Renal pelvis (tissue), 4 donors: ENCODE results near the gene NRG2. TPM values are rescaled to one million over a fixed set of nuclear protein-coding genes. Genes with fewer than 3 reads are reported as not detected.

Source experiments
- DNase-seq: peaks from one replicate; pipeline ENCODE4 v3.0.0-alpha.2; 2013
- polyA plus RNA-seq, 3 donors: library from polyadenylated mRNA; unstranded; fragments of 120-200 nt; gene quantifications; one replicate each; pipeline ENCODE4 v1.2.1, GENCODE V29; 2013; ENCODE audit not compliant: insufficient read length in 3 of 3

Gene NRG2
- polyA plus RNA-seq, 3 donors = 1.1 to 1.8 (median 1.8) TPM

DNA sequence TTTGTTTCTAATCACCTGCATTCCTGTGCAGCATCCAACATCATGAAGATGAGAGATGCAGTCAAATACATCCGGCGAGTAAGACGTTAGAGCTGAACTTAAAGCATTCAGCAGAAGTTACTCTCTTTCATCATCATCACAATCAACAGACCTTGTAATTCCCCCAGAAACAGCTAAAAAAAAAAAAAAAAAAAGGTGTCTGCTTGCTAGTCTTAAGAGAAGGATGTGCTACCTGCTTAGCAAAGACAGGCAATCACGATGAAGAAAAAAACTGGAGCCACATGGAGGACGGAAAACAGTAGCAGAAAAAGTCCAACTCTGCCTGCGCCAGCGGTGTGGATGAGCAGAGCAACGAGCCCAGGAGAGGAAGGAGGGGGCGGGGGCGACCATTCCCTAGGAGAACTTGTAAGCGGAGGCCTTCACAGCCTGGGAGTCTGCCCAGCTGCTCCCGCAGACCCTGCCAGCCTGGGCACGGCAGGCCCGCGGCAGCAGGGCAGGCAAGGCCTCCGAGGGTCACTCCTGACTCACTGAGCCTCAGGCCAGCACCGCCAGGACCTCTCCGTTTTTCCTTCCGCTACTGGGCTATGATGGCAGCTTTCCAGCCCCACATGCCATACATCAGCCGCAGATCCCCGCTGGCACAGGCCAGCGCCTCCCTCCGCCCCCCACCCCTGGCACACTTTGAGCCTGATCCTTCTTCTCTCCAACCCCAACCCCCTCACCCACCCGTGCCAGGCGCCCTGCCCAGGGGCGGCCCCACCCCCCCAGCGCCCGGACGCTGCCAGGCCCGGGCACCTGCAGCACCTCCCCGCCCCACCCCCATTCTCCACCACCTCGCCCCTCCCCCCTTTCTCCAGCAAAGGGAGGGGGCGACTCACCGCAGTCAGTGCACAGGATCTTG, 1.4 kb downstream of the NRG2 start:
- DNase-seq = no peak

DNA sequence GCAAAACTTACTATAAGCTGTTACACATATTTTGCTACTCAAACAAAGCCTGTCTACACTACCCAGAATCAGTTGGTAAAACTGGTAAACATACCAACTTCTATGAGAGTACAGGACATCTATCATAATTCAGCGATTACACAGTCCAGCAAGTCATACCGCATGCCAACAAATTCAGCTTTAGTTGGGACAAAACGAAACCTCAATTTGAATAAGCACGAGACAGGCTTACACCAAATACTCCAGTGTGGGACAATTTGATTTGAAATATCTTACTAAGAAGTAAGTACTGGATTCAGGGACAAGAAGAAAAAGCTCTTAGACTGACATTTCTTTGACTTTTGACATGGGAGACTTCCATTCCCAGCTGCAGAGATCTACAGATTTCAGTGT, 2.0 kb downstream of the NRG2 start:
- no peak for DNase-seq

DNA sequence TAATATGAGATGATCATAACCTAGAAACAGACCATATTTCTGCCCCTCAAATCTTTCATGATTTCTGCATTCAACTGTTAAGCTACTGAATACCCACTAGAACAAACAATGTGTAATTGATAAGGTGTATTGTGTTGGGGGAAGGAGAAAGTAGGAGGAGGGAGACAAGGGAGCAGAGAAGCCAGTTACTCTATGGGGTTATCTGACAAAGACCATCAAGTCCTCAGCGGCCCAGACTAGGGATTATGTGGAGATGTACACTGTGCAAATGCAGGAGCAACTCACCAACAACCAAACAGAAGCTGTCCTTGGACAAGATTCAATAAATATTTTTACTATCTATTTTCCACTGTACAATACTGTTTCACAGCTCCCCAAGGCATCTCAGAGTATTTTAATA, 2.7 kb downstream of the NRG2 start:
- no peak for DNase-seq

DNA sequence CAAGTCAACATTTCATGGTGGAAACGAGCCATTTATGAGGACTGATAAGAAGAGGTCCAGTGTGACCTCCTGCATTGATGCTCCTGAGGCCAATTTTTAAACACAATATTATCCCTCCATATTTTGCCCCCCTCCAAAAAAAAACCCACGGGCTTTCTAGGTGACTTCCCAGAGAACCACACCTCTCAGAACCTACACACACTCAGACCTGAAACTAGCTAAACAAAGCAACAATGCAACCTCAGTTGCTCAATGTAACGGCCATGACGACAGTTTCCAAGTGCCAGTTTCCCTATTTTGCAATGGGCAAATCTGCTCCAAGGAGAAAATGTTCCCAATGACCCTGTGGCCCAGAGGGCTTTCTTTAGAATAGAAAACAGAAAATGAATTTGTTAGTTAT, 3.5 kb downstream of the NRG2 start:
- no peak for DNase-seq

DNA sequence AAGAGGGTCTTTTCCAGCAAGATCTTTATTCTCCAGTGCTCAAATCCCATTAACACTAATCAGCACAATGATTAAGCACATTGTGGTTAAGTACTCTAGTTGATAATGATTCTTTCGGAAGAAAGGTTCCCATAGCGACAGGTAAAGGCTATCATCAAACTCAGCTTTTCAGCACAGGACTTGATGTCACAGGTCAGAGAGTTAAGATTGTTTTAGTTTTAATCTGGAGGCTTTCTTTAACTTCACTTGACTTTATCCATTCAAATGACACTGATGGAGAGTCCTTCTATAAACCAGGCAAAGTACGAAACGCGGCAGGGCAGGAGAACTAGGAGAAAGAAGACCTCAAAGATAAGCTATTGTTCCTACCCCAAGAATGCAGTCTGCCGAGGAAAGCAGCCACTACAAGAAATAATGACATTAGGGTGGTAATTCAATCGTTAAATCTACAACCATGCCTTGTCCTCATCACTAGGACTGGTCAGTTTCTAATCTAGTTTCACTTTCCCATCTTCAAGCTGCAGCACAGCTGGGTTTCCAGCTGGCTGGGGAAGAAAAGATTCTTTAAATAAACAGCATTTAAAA, 4.6 kb downstream of the NRG2 start:
- DNase-seq = no peak

DNA sequence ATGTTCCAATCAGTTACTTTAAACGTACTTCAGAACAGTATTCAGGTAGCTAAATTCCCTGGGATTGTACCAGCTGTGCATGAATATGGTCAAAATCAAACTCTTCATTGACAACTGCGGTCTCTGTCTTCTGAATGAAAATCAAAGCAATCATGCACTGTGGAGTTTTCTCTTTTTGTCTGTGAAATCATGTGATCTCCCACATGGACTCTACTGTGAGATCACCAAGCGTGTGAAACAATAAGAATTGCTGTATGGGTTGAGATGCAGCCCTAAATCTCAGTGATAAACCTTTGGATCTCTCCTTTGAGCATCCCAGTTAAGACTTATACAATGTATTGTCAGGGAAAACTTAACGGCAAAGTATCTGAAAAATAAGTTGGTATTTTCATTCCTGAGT, 6.1 kb downstream of the NRG2 start:
- no peak for DNase-seq

DNA sequence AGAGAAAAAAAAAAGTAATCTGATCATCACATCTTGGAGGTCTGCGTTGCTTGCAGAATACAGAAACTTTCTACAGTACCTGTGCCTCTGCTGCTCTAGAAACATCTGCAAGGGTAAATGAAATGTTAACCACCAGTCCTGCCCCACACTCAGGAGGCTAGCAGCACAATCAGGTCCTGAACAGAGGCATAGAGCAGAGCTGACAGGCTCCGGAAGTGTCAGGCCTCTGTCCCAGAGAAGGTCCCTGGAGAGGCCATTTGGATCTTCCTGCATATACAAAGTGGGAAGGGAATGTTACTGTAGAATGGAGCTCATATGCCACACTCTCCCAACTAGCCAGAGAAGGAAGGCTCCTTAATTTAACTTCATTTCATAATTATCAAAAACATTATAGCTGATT, 7.2 kb downstream of the NRG2 start:
- no peak for DNase-seq

DNA sequence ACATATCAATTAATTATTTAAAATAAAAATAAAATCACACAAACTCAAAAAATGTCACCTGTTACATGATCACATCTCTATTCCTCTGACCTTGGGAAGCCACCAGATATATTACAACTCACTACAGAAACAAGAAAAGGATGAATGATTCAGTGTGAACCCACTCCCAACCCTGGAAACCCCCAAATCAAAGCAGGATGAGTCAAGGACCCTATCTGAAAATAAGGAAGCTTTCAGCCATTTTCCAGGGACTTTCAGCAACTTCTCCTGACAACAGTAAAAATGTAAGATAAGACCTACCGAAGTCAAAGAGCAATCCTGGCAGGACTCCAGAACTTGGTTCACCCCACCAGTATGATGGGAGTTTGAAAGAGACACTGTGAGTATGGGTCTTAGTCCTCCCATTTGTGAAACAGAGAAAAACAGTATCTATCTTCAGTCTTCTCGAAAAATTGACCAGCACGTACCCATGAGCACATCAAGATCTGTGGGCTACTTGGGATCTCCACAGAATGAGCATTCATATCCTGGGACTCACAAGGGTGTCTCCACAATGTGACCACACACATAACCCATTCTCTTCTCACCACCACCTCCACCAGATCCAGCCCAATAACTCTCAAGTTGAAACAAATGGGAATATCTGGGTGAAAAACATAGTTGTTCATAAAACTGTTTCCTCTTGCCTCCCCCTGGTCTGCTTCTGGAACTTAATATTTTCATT, 9.9 kb downstream of the NRG2 start:
- no peak for DNase-seq

DNA sequence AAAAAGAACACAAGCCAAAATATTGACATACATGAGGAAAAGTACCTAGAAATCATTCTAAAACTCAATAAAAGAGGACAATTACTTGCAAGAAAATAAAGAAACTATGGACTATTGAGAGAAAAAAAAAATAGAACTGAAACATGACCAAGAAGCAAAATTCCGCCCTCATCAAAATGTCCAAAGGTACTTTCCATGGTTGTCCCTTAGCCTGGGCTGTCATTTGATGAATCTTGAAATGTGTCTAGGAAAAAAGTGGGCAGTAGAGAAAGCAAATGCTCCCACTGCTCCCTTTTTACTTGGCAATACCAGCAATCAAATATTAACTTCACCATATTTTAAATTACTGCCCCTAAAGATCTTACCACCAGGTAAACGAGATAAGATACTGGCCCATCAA, 10.8 kb downstream of the NRG2 start:
- DNase-seq = no peak

DNA sequence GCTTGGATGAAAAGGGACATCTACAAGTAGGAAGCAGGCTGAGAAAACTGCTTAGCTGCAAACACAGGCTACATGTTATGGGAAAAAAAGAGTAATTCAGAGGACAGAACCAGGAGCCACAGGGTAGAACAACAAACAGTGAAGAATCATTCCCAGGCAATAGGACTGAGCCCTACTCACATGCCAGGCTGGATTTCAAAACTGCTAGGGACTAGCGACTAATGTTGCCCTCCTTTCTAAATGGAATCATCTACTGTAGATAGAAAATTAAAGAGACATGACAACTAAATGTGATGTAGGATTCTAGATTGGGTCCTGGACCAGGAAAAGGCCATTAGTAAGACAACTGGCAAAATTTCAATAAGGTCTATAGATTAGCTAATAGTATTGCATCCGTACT, 15.3 kb downstream of the NRG2 start:
- DNase-seq = no peak

DNA sequence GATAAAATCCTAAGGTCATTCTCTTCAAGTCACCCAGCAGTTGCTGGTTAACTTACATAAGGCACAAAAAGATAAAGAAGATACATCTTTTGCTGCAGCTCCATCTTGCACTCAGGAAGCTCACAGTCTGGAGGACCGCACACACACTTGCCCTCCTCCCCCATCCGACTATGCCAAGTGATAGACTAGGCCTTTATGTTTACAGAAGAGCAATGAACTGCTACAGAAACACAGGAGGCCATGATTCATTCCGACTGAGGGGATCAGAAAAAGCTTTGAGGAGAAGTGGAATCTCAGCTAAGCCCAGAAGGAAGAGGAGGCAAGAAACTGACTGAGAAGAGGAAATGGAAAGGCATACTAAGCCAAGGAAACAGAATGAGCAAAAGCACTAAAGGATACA, 17.4 kb downstream of the NRG2 start:
- no peak for DNase-seq

DNA sequence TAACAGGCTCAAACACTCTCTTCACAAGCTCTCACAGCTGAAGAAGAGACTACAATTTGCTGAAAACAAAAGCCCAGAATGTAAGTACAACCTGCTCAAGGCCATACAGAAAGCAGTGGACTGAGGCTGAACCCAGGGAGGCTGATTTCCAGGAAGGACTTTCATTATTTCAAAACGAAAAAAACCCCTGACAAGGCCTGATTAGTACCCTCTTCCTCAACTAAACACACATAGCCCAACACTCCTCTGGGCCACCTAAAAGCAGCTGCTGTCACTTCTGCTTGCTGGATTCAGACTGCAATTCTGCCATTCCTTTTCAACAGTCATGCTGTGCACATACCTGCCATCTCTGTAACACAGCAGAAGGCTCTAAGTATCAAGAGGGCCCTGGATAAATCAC, 18.2 kb downstream of the NRG2 start:
- no peak for DNase-seq

DNA sequence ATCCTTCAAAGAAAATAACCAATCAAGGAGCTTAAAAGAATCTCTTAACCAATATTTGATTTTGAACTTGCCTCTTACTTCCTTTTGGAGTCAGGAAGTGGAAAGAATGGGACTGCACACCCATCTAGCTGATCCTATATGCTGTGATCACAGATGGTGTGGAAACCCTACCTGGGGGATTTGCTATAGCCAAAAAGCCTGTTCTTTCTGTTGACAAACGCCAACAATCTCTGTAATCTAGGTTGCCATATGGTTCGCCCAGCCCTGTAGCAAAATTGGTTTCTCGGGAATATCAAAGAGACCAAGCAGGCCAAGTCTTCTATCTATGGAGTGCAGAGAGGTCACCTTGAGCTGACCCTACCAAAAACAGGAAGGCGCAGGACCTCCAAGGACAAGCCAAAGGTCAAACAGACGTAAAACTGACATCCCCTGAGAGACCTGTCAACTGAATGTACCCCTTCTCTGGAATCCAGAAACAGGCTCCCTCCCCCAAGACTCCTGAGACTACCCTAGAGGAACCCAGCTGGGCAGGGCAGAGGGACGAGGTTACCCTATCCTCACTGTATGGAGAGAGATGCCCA, 19.4 kb downstream of the NRG2 start:
- DNase-seq = no peak

DNA sequence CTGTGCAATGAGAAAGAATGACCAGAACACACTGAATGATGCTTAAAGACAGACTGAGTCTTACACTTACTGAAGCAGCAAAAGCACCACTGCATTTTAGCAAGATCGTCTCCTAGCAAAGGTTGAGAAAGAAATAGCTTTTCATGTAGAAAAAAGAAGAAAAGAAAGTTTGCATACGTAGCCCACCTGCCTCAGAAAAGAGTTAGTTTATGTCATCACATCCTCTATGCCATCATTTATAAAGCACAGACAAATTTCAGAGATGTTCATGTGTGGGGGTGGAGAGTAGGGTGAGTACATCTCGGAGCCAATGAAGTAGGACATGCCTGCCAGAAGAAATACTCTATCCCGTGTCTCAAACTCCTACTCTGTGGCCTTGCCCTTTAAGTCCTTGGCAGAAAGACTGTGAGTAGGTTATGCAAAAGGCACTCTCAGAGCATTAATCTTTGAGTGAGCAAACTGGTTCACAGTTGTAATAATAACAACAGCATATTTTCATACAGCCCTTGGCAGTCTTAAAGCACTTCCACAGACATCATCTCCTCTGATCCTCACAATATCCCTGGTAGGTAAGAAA, 22.4 kb downstream of the NRG2 start:
- no peak for DNase-seq

DNA sequence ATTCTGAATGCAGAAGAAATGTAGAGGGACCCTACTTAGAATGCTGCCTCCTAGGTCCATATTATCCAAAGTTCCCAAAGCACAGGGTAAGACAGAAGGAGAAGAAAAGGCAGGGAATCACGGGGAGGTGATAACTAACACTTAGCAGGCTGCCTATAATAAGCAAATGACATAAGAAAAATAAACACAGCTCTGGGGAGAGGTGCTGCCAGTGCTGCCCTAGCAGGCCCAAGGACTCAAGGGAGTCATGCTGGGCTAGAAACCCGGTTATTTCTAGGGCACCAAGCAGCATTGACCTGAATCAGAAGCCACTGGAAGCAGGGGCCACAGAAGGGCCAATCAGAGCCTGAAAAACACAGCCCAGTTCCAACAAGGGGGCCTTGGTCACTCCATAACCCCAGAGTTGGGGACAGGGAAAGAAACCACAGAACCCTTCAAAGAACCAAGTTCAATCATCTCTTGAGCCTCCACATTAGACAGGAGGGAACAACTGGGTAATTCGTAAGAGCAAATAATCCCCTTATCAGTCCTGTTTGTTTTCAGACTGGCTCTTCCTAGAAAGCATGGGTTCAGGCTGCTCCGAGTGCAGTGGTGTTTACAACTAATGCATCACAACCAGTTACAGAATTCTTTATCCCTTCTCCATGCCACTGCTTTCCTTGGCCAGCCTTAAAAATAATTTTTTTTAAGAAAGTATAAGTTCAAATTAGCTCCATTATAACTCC, 24.0 kb downstream of the NRG2 start:
- DNase-seq = no peak

DNA sequence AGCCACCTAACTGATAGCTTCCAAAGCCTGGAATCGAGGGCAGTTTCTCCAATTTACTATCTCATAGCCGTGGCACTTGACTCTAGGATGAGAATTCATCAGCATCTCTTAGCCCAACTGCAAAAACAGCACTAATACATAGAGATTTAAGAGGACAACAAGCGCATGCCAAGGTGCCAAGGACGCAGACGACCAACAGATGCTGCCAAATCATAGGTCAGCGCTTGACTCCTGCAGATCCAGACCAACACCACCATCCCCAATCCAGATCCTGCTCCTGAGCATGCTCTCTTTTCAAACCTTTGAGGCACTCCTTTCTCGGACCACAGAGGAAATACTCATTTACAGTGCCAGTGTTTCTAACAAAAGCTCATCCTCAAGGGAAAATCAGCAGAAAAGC, 24.6 kb downstream of the NRG2 start:
- DNase-seq = no peak

DNA sequence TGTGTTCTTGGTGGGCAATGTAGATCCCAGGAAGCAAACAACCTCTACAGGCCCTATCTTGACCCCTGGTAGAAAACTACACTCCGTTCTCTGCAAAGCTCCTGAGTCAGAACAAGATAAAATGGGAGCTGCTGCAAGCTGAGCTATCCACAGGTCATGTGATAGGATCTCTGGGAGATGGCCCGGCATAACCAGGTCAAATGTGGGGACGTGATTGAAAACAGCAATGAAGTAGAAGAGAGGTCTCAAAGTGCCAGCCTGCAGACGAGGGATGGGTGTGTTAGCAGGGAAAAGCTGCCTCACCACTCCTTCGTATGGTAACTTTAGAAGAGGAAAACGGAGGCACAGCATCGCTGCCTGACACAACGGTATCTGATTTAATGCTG, 25.0 kb downstream of the NRG2 start:
- no peak for DNase-seq

DNA sequence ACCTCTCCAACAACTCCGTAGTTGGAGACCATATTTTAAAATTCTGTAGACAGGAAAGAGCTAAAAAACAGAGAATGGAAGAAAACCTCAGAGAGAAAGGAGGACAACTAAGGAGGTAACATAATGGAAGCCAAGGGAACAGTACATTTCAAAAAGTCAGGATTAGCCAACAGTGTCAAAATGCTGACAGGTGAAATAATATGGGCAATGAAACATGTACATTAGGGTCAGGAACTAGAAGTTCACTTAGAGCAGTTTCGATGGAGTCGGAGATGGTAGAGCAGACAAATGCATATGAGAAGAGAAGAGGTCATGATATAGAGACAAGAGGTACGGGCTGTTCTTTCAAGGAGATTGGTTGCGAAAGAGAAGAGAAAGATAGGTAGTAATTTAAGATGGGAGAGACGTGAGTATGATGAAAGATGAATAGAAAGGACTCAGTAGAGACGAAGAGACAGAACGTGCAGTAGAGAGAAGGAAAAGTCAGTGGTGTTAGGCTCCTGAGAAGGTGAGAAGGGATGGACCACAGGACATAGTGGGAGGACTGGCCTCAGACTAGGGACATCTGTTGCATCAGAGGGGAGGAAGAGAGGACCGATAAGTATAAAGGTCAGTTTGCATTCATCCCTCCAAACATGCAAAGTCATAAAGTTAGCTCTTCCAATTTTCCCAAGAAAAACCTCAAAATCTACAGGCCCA, 25.6 kb downstream of the NRG2 start:
- DNase-seq = no peak

DNA sequence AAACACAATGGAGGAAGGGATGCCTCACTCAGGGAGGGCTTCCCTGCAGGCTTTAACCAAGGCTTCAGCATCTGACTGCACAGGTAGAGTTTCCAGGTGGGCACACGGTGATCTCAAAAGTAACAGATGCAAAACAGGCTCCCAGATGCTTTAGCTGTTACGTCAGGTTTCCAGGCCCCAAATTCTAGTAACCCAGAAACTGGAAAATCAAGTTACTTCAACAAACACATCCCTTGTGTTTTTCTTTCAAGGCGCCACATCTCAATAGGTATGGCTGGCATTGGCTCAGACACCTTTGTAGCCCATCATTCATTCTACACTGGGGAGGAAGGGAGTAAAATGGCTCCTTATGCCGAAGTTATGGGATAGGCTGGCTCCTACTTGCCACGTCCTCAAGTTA, 27.4 kb downstream of the NRG2 start:
- DNase-seq = no peak

DNA sequence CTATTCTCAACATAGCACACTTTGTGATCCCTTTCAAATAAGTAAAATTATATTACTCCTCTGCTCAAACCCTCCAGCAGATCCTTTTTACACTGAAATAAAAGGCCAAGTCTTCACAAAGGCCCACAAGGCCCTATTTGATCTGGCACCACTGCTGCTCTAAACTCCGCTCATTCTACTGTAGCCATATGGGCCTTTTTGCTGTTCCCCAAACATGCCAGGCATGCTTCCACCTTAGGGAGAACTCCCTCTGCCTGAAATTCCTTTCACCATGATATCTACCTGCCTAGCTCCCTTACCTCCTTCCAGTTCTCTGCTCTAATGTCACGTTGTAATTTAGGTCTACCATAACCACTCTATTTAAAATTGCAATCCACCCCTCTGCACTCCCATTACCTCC, 28.3 kb downstream of the NRG2 start:
- DNase-seq = no peak

DNA sequence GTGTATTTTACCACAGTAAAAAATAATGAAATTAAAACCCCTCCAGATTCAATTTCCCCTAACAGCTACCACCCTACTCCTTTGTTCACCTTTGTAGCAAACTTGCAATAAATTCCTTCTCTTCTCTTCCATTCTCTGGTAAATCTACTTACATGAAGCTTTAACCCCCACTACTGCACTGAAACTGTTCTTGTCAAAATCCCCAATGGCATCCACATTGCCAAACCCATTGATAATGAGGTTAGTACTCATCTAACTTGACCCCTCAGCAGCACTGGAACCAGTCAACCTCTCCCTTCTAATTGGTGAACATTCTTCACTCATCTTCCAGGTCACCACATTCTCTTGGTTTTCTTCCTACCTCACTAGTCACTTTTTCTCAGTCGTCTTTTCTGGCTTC, 29.6 kb downstream of the NRG2 start:
- DNase-seq = no peak
